Measurements from ENCODE around the gene ANP32E. TPM values are rescaled to one million over a fixed set of nuclear protein-coding genes. Genes with fewer than 3 reads are reported as not detected.

The ANP32E gene
- total RNA-seq, 1 experiment from 2014 or later, result 95.1 TPM

GRCh38 chr1:150213170-150214098 lies 22.5 kb downstream of the ANP32E start (continued):
- TF ChIP-seq POLR2AphosphoS5 (IDR thresholded peaks at IDR 0.05; ENCODE audit: low read depth, low read length), result no peak

GRCh38 chr1:150212070-150212469 lies 23.8 kb downstream of the ANP32E start:
- ATAC-seq (no peak), DNase-seq (ENCODE audit: low read depth, low spot score) (no peak)
- Histone ChIP-seq H3K27ac (ENCODE audit: low read depth, low read length) (no peak overlapping the region), H3K9ac (ENCODE audit: low read length) (no peak overlapping the region), H4K20me1 (ENCODE audit: insufficient read depth) (no peaks in the 10 kb centered on the region), H3K36me3 (ENCODE audit: control insufficient read depth in 1 of 2, insufficient read depth in 2 of 2, low read length in 2 of 2) (no peaks in the 10 kb centered on the region), H3K4me3 (replicated peaks in 1 of 2; ENCODE audit: low read depth in 1 of 2, low read length in 2 of 2) (no peak overlapping the region), H3K79me2 (ENCODE audit: insufficient read depth, low read length) (no peaks in the 10 kb centered on the region), H3K4me2 (ENCODE audit: low read length) (no peak overlapping the region), H3K4me1 (ENCODE audit: control insufficient read depth in 1 of 2, insufficient read depth in 2 of 2, low read length in 2 of 2) (no peaks in the 10 kb centered on the region), H2AFZ (ENCODE audit: low read depth, low read length, poor library complexity, severe bottlenecking) (no peak overlapping the region), H3K9me3 (ENCODE audit: control insufficient read depth in 1 of 2, insufficient read depth in 1 of 2, low read depth in 1 of 2, low read length in 2 of 2) (no peaks in the 10 kb centered on the region), H3K27me3 (ENCODE audit: insufficient read depth, low read length) (no peaks in the 10 kb centered on the region), H3K9me2 (ENCODE audit: insufficient read depth) (no peaks in the 10 kb centered on the region)
- TF ChIP-seq ZNF274 (IDR thresholded peaks at IDR 0.05; ENCODE audit: low read depth, low read length) (no peak), MAX (IDR thresholded peaks at IDR 0.05) (no peak), FOSL1 (IDR thresholded peaks at IDR 0.05; ENCODE audit: low read depth) (no peak), POLR2AphosphoS5 (IDR thresholded peaks at IDR 0.05; ENCODE audit: low read depth, low read length) (no peak), SP1 (IDR thresholded peaks at IDR 0.05; ENCODE audit: low read depth) (no peak), ZBTB33 (IDR thresholded peaks at IDR 0.05; ENCODE audit: extremely low read depth, insufficient replicate concordance, low read length) (no peak), POLR2A (IDR thresholded peaks at IDR 0.05; ENCODE audit: borderline replicate concordance, extremely low read depth, insufficient read depth, insufficient read length) (no peak), CEBPB (IDR thresholded peaks at IDR 0.05; ENCODE audit: low read depth) (no peak), TCF7L2 (IDR thresholded peaks at IDR 0.05; ENCODE audit: borderline replicate concordance, extremely low read depth, insufficient read depth, insufficient read length) (no peak), EZH2 (IDR thresholded peaks at IDR 0.05) (no peak), ZFX (IDR thresholded peaks at IDR 0.05) (no peak), YY1 (IDR thresholded peaks at IDR 0.05; ENCODE audit: extremely low read depth, insufficient replicate concordance, low read depth, low read length) (no peak), EGR1 (IDR thresholded peaks at IDR 0.05; ENCODE audit: low read depth) (no peak)
- intact Hi-C loops (cut with micrococcal nuclease), result no loop called here
- BruUV-seq (replicated peaks), result no TSS peak
- RAD21 ChIA-PET (ENCODE audit: low non-redundant PET in 1 of 2, low total read pairs in 2 of 2, uncharacterized antibody in 2 of 2, unreplicated experiment in 2 of 2), result no interaction called here
- POLR2A ChIA-PET, result no interaction called here
- CTCF ChIA-PET, result no interaction called here
